NCI-H187 (cell line): ENCODE results near the gene PDE8A.

ENCODE experiments used
- DNase-seq, 2 experiments: peaks; one replicate each; lab custom pipeline; 2025; lab: John Stamatoyannopoulos, UW

The PDE8A gene, protein sequence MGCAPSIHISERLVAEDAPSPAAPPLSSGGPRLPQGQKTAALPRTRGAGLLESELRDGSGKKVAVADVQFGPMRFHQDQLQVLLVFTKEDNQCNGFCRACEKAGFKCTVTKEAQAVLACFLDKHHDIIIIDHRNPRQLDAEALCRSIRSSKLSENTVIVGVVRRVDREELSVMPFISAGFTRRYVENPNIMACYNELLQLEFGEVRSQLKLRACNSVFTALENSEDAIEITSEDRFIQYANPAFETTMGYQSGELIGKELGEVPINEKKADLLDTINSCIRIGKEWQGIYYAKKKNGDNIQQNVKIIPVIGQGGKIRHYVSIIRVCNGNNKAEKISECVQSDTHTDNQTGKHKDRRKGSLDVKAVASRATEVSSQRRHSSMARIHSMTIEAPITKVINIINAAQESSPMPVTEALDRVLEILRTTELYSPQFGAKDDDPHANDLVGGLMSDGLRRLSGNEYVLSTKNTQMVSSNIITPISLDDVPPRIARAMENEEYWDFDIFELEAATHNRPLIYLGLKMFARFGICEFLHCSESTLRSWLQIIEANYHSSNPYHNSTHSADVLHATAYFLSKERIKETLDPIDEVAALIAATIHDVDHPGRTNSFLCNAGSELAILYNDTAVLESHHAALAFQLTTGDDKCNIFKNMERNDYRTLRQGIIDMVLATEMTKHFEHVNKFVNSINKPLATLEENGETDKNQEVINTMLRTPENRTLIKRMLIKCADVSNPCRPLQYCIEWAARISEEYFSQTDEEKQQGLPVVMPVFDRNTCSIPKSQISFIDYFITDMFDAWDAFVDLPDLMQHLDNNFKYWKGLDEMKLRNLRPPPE

DNA sequence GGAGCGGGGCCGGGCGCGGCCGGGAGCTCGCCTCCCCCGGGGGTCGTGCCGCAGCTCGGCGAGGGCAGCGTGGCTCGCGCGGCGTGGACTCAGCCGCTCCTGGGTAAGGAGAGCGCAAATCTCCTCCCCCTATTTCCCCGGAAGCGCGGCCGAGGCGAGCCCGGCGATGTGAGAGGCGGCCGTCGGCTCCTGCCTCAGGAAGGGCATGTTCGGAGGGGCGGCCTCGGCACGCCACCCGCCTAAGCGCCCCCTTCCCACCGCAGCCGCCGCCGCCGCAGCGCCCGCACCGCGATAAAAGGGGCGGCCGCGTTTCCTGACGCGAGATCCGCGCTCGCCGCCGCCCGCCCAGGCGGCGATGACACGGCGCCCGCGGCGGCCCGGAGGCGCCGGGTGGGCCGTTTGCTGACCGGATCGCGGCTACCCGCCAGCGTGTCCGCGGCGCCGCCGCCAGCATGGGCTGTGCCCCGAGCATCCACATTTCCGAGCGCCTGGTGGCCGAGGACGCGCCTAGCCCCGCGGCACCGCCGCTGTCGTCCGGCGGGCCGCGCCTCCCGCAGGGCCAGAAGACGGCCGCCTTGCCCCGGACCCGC, at the start of gene PDE8A:
Gene PDE8A (plus strand): TSS at position 146 of the 590 bp plus-strand sequence. CDS start 307 bp downstream, at position 453.
- no peak for DNase-seq

DNA sequence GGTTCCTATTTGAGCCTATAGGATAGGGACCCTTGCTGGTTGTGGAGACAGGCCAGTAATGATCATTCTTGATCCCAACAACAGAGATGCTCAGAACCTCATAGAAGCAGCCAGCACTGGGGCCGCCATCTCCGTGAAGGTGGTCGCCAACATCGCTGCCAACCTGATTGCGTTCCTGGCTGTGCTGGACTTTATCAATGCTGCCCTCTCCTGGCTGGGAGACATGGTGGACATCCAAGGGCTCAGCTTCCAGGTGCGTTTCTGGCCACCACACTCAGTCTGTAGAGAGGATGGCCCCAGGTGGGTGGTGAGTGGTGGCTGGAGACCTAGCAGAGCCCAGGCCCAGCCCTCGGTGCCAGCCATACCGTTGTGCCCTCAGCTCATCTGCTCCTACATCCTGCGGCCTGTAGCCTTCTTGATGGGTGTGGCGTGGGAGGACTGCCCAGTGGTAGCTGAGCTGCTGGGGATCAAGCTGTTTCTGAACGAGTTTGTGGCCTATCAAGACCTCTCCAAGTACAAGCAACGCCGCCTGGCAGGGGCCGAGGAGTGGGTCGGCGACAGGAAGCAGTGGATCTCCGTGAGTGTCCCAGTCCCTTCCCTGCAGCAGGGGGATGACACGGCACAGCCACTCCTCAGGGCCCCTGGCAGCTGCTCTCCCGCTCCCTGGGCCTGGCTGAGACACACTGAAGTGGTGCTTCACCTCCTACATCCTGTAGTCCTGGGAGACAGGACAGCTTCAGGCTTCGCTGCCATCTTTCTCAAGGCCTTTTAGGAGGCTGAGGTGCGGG, 46.5 kb upstream of the PDE8A start:
- DNase-seq = no peak

DNA sequence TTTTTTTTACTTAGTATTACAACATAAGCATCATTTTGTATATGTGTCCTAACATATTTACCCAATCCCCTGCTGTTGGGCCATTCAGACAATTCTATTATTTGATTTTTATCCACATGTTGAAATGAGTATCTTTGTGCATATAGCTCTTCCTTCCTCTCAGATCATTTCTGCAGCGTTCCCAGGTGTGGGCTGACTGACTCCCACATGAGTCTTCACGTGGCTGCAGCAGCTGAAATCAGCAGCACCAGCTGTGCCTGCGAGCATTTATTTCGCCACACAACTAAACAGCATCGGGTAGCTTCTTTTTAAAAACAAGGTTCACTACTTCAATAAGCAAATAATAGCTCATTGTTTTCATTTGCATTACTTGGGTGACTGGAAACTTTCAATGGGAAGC, 44.5 kb upstream of the PDE8A start:
- no peak for DNase-seq

DNA sequence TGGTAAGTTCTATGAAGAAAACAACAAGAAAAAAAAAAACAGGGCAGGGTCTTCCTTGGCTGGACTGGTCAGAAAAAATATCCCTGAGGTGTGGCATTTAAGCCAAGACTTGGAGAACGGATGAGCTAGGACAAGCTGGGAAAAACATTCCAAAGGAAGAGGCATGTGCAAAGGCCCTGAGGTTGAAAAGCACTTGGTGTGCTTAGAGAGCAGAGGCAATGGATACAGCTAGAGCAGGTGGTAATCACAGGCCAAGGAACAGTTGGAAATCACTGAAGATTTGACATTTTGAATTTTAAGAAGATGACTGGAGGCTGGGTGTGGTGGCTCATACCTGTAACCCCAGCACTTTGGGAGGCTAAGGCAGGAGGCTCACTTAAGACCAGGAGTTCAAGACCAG, 42.9 kb upstream of the PDE8A start:
- no peak for DNase-seq

DNA sequence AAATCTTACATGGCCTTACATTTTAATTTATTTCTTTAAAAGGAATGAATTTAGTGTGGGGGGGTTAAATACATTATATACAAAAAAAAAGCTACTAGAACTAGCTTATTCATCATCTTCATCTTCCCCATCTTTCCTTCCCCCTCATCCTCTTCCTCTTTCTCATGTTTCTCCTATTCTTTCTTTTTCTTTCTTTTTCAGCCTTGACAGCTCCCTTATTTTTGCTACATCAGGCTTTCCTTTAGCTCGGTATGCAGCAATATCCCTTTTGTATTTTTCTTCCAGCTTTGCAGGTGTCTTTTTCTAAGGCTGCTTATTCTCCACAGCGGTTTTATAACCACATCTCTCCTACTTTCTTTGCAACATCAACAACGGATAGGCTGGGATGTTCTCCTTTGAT, 41.3 kb upstream of the PDE8A start:
- no peak for DNase-seq

DNA sequence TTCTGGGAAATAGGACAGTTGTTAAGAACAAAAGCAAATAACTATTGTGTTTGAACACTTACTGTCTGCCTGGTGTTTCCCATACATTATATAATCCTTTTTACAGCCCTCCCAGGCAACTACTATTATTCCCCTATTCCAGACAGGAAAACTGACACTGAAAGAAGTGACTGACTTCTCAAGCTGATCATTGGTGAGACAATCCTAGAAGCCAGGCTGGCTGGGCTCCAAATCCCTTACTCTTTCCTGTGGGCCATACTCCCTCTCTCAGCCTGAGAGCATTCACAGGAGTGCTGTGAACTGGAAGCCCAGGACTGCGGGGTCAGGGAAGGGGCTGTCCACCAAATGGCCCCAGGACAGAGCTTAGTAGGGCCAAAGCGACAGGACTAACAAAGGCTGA, 39.2 kb upstream of the PDE8A start:
- no peak for DNase-seq

DNA sequence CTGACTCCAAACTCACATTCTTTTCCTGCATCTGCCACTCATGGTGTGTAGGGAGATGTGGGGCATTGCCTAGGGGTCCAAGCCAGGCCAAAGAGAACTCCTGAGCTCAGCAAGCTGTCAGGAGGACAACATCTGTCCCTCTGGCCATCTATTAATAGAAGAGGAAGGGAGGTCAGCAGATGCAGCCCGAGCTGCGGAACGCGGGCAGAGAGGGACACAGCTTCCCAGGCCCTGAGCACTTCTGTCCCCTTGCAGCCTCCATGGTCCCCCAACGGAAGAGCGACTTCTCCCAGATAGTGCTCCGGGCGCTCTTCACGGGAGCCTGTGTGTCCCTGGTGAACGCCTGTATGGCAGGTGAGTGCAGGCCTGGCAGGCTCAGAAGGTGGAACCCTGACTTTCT, 37.3 kb upstream of the PDE8A start:
- no peak for DNase-seq

DNA sequence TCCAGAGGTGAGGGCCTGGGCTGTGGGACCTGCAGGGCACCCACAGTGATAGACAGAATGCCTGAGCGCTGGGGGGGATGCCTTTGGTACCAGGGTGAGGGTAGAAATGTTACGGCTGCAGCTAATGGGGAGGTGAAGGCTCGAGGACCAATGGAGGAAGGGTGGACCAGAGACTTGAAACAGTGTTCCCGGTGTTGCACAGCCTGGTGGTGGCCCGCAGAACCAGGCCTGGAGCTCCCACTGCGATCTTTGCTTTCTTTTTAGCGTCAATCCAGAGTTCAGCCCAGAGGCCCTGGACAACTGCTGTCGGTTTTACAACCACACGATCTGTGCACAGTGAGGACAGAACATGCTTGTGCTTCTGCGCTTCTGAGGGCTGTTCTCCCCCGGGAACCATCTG, 36.8 kb upstream of the PDE8A start:
- DNase-seq = no peak

DNA sequence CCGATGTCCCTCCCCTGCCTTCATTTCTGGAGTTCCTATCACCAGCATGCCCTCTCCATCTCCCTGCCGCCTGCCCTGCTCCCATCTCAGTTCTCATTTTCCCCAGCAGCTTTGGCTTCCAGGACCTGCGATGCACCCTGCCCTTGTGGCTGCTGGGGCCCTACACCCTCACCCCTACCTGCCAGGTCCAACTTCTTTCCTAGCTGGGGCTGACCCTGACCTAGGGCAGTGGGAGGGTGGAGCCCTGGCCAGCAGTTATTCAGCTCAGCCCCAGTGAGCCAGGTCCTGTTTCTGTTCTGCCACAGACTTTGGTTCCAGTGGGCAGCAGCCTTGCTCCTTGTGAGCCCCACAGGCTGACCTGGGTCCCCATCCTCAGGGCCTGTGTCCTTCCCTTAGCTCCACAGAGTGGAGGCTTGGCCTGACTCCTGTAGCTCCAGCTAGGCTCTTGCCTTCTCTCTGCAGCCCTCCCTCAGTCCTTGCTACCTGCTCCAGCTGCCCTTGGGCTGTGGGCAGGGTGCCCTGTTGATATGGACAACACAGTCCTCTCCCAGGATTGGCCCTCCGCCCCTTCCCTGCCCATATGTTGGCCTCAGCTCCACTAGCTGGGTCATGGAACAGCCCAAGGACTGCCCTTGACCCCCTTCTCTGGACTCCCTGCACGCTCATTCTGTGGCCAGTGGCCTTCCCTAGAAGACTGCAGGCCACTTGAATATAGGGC, 34.7 kb upstream of the PDE8A start:
- DNase-seq = no peak

DNA sequence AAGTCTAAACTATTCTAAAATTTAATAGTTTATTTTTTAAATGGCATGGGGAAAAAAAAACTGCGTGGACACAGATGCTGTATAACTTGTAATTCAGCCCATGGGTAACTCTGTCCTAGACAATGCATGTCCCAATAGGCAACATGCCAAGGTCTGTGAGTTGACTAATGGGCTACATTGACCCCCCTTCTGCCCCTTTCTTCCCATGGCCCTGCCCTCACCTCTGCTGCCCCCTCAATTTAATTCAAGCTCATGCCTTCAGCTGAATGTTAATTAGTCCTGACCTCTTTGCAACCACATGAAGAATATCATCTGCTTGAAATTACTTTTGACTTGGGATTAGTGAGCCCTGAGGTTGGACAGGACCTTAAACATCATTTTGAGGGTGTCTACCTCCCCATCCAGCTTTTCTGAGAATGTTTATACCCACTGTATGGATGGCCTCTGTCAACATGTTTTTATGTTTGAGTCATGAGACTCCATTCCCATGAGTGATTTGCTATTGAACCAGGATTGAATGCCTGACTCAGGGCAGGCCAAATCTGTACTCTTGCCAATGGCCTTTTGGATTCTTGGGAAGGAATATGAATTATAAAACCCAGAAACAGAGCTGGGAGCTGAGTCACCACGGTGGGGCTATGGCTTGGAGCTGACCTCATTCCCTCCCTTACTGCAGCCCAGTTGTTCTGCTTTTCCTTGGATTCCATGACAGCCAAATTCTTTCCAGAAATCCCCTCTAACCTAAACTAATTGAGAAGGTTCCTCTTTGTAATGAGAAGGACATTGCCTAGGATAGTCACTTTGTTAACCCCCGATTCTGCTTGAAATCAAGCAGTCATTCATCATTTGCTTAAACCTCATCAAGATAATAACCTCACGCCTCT, 33.5 kb upstream of the PDE8A start:
- DNase-seq = no peak

DNA sequence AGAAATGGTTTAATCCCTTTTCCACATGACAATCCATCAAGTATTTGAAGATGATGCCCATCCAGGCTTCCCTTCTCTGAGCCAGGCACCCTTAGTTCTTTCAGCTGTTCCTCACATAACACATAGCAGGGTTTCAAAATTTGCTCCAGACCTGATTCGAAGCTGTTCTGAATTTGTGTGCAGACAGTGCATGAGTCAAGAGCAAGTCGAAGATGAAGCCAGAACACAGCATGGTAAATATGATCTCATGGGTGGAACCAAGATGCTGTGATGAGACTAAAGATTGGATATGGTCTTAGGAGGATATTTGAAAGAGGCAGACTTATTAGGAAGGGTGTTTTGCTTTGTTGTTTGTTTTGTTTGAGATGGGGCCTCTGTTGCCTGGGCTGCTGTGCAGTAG, 32.6 kb upstream of the PDE8A start:
- no peak for DNase-seq

DNA sequence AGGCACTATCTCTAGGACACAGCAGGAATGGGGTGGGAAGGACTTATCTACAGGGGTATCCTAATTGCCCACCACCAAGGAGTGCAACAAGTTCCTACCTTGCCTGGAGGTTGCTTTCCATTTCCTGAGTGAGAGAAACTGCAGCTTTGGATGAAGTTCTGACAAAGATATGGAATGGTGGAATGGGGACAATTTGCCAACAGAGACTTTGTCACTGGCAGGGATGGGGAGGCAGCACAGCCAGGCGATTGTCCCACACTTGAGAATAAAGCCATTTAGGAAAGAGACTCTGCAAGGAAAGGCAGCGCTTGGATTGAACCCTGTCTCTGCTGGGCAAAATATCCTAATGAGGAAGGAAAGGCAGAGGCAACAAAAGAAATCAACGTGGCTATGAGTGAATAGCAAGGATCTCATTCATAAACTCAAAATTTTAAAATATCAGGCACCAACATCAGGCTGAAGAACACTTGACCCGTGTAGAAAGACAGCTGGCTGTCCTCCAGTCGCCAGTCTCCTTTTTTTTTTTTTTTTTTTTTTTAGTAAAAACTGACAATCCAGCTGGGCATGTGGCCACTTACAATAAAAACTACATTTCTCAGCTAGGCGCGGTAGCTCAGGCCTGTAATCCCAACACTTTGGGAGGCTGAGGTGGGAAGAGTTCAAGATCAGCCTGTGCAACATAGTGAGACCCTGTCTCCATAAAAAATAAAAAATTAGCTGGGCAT, 31.6 kb upstream of the PDE8A start:
- no peak for DNase-seq

DNA sequence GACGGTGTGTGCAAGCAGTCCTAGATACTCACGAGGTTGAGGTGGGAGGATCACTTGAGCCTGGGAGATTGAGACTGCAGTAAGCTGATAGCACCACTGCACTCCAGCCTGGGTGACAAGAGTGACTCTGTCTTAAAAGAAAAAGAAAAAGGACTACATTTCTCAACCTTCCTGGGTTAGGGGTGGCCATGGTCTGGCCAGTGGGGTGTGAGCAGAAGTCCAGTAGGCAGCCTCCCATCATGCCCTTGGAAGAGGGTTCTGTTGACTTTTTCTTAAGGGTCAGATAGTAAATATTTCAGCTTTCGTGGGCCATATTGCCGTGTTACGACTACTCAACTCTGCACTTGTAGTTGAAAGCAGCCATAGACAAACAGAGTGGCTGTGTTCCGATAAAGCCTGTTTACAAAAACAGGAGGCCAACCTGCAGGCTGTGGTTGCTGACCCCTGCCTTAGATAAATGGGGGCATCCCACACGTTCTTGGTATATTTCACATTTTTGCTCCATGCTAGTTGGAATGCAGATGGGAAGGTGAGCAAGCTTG, 31.0 kb upstream of the PDE8A start:
- no peak for DNase-seq

DNA sequence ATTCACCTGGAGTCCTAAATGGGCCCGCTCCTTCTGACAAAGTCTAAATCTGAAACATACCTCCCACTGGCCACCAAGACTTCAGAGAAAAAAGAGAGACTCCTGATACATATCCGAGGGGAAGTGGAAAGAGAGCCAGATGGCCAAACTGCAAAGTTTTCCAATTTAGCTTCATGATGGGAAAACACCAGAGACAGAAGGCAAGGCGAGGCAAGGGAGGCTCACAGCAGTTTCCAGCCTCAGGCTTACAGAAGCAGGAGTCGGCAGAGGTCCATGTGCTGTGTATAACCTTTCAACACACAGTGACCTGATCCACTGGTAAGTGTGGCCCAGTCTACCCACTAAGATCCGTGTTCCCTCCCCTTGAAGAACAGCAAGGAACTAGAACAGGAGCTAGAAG, 29.9 kb upstream of the PDE8A start:
- no peak for DNase-seq

DNA sequence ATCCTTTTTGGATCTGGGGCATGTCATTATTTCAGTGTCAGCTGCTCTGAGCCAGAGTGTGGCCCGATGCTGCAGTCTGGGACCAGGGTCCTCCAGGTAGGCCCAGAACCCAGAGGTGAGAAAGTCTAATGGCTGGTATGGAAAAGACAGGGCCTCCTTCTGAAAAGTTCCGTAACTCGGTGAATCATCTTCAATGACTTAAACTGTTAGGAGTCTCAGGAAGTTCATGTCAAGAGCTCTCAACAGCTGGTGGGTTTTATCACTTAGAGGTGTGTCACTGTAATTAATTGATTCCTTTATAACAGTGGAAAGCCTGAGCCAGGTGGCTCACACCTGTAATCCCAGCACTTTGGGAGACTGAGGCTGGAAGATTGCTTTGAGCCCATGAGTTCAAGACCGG, 28.5 kb upstream of the PDE8A start:
- DNase-seq = no peak

DNA sequence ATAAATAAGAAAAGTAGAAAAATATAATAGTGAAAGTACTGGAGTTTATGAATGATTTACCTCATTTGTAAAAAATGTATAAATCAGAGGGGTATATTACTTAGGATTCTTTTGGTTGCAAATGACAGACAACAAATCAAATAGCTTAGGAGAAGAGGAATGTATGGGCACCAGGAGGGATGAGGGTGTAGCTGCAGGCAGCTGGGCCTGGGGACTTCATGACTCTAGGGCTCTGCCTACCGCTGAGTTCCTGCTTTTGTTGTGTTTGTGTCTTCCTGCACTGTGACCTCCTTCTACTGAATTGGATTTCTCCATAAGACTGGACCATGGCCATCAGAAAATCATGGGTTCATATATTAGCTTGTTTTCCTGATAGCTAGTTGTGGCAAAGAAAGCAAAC, 27.9 kb upstream of the PDE8A start:
- DNase-seq = no peak

DNA sequence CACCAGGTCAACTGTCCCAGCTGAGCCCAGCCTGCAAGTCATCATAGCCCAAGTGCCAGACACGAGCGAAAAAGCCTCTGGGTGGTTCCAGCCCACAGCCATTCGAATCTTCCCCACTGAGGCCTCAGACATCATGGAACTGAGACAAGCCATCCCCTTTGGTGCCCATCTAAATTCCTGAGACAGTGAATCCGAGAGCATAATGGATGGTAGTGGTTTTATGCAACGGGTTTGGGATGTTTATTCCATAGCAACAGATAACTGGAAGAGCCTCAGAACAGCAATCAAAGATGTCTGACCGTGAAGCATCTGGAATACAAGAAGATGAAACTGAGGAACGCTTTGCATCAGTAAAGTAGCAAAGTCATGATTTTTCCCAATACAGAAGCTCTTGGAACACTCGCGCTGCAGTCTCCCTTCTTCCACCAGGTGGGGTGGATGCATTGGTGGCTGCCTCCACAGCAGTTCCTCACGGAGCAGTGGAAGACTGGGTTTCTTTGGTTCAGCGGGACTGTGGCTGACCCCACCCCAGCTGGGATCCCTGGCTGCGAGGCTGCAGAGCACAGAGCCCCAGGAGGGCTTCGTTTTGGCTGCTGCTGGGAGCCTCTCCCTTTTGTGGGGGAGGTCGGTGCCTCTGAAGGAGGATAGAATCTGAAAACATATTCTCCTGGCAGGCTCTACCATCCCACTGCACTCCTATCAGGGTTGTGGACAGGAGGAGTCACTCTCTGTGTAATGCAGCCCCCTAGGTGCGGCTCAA, 26.4 kb upstream of the PDE8A start:
- DNase-seq = no peak

DNA sequence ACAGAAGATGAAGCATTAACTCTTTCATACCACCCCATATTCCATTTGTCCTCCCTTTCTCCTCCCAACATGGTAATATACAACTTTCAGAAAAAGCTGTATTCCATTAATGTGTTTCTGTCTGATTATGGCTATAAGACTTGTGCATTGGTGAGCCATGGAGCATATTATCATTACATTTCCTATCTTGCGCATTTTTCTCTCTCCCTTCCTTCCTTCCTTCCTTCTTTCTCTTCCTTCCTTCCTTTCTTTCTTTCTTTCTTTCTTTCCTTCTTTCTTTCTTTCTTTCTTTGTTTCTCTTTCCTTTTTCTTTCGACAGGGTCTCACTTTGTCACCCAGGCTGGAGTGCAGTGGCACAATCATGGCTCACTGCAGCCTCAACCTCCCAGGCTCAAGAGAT, 25.5 kb upstream of the PDE8A start:
- no peak for DNase-seq
